HG03571 (cell line): ENCODE measurements around the gene DLL4.

ENCODE experiments used
- ATAC-seq: cut with Tn5 transposase; IDR thresholded peaks from one replicate; pipeline ENCODE4 v1.9.1; 2021; ENCODE audit not compliant: unreplicated experiment

Gene DLL4

DNA sequence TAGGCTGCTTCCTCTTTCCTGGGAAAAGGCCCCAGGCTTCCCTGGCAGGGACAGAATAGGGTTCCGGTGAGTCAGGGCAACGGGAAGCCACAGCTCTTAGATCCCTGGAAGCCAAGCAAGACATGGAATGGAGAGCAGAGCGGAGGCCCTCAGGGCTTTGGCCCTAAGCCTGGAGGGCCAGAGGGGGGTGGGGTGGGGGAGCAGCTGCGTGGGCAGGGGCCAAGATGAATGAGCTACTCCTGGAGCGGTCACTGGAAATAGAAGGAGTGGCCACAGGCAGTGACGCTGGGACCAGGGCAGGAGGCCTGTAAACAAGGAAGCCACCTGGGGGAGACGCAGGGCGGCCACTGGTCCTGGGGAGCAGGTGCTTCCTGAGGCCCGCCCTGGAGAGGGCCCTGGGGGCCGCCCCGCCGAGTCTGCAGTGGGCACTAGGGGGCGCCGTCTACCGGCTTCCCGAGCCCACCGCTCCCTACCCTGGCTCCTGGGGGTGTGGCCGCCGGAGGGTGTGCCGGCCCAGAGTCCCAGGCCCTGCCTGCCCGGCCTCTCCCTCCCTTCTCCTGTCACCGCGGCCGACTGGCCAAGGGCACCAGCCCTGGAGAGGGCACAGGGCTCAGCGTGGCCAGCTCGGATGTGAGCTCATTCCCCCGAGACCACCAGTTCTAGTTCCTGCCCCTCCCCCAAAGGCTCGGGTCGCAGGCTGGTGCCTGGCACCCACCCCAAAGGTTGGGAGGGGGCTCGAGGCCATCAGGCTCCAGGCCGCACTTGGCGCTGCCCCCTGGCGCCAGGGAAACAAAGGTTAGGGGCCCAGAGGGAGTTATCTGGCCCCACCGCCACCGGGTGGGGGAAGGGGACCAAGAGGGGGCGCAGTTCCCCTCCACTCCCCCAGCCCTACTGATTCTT, 22.8 kb upstream of the DLL4 start:
- ATAC-seq, result no peak

DNA sequence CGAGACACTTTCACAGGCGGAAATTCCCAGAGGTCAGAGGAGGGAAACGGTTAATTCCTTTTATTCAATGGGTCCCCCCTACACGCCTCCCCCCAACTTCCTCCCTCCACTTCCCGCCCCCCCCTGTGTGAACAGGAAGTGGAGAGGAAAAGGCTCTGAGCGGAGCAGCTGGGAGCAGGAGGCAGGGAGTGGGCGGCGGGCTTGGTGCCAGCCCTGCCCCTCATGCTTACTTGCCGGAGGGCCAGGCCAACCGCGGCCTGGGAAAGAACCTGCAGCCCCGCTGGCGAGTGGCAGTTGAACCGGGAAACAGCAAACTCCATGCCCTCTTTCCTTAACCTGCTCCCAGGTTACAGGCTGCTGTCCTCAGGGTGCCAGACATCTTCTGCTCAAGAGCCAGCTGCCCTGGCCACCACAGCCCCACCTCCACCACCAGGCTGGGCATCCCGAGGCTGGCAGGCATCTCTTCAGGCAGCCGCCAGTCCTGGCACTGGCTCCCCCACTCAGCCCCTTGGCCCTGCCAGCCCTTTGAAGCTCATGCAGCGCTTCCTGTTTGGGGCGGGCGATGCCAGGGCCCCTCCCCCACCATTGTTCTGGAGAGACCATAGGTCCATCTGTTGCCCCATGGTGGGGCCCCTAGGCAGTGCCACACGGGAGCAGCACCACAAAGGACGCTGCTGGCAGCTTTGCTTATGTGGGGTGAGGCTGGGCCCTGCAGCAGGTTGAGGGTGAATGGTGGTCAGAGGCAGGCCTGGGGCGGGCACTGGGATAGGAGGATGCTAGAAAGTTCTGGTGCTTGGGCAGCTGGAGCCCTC, 21.9 kb upstream of the DLL4 start:
- ATAC-seq, result no peak

DNA sequence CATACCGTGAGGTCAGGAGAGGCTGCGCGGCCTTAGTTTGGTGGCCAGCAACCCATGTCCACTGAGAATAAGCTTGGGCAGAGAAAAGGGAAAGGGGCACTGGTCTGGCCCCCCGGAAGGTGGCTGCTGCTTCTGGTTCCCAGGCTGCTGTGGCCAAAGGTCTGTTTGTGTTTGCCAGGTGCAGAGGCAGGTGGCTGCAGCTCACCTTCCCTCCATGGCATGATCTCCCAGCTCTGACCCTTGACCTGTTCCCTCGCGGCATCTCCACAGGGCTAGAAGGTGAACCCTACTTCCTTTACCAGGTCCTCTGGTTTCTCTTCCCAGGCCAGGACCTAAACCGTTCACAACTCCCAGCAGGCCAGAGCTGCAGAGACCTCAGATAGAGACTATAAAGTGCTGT, 21.0 kb upstream of the DLL4 start:
- no peak for ATAC-seq

DNA sequence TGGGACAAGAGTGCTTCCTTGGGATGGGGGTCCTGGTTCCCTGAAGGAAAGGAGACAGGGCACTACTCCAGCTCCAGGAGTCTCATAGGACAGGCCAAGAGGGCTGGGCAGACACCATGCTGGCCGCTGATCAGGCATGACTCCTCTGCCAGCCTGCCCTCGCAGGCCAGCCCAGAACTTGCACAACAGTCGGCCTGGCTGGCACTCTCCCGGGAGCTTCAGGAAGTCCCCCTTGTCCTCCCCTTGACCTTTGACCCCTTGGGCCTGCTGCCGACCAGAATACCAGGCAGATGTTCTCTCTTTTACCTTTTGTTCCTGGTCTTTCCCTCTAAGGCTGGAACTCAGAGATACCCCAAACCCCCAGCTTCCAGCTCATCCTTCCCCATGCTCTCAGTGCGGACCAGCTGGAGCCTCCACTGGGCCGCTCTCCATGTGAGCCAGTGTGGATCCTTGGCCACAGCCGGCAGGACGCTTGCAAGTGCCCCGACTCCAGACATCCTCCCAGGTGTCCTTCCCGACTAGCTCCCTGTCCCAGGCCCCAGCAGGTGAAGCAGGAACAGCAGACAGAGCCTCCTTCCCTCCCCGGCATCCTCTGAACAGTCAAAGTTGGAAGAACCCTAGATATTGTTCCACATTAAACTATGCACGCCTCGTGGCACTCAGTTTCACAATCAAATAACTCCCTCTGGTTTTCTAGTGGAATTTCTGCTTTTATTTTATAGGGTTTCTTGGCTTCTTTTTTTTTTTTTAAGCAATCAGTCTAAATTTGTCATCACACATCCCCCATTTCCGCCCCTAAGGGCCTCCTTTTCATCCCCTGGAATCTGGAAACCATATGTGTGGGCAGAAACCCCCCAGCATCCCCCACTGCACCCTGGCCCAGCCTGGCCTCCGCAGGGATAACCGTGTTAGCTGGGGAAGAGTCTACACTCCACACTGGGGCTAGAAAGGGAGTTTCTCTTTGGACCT, 19.2 kb upstream of the DLL4 start:
- ATAC-seq, result no peak

DNA sequence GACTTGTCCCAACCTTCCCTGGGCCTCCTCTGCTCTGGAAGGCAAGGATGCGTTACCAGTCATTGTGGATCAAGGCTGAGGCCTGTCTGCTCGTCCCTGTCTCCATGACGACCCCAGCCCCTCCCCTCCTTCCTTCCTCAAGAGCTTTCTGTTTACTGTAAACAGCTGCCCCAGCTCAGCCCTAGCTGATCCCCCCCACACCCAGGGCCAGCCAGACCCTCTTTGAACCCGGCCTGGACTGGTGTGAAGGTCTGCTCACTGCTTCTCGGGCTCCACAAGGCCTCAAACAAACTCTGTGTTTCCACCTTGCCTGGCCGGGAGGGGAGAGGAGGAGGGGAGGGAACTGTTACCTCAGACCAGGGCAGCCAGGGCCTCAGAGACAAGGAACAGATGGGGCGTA, 18.0 kb upstream of the DLL4 start:
- no peak for ATAC-seq

DNA sequence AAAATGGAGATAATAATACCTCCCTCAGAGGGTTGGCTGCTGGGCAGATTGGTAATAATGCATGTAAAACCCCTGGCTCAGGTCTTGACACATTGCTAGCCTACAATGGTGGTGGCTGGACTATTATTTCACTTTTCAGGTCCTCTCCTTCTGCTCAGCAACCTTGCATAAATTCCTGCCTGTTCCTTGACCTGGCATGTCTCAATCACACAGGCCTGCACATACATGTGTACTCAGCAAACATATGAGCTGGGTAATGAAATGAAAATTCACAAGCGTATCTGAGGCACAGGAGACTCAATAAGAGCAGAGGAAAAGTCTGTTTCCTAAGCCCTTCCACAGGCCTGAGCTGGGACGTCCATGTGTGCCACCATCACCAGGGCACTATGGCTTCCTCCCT, 17.4 kb upstream of the DLL4 start:
- ATAC-seq, result no peak

DNA sequence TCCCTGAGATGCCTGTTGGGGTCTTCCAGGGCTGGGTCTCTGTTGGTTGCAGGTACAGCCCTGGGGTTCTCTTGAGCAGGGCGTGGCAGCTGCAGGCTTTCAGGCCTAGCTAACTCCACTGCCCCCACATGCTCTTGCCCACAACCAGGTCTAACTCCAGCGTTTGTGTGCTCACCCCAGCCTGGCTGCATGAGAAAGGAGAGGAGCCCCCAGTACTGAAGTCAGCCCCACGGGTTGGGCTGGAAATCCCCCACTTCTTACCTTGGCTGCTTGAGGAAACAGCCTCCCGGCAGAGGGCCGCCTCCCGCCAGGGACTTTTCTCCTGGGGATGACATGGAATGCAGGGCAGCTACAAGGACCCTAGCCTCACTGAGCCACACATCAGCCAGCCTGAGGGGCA, 16.7 kb upstream of the DLL4 start:
- no peak for ATAC-seq

DNA sequence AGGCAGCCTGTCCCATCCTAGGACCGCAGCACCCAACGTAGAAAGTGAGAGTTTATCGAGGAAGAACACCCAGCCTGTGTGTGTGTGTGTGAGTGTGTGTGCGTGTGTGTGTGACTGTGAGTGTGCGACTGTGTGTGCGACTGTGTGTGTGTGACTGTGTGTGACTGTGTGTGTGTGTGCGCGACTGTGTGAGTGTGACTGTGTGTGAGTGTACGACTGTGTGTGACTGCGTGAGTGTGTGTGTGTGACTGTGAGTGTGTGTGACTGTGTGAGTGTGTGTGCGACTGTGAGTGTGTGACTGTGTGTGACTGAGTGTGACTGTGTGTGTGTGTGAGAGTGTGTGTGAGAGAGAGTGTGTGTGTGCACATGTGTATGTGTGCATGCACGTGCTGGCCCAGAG, 15.1 kb upstream of the DLL4 start:
- no peak for ATAC-seq

DNA sequence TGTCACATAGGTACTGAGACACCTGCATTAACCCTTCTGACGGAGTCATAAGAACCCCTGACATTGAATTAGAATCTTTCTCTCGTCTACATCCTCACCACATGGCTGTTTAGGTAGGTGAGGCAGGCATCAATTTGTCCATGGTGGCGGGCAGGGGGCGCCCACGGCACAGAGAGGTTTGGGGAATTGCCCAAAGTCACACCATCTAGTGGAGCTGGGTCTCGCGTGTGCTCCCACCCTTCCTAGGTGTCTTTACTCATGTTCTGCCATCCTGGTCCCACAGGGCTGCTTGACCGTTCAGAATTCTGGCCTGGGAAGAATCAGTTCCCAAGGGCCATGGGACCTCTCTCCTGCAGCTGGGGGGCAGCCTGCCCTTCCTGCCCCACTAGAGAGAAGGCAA, 14.7 kb upstream of the DLL4 start:
- no peak for ATAC-seq

DNA sequence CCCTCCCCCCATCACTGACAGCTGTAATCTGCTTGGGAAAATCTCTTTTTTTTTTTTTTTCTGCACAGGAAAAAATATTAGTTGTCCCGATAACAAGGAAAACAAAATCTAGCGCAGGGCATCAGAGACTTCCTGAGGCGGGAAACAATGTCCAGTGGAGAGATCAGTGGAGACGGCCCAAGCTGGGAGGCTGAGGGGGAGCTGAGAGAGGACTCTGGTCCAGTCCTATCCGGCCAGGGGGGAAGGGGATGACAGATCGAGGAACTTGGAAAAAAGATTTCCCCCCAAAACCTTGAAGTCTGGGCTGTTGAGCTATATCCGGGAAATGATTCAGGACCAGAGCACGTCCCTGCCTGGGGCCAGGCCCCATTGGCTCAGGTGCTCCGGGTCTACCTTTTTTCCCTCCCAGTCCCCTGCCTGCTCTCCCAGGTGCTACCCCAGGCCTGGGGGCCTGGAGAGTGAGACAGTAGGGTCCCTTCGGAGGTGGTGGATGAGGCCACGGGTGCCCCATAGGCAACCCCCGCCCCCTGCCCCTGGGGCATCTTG, 14.0 kb upstream of the DLL4 start:
- ATAC-seq, result no peak

DNA sequence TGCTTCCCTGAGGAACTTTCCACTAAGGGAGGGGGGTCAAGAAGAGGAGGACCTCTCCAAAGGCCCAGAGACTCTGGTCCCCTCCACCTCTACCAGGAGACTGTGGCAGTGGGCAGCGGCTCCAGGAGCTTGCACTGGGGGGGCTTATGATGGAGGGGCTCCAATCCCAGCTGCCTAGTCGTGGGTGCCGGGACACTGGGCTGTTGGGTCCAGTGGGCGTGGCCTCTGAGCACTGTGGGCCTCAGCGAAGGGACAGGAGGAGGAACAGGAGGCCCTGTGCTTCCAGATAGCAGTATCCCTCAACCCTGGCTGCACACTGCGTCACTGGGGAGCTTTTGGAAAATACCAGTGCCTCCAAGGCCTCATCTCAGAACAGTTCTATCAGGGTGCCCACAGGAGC, 13.5 kb upstream of the DLL4 start:
- no peak for ATAC-seq

DNA sequence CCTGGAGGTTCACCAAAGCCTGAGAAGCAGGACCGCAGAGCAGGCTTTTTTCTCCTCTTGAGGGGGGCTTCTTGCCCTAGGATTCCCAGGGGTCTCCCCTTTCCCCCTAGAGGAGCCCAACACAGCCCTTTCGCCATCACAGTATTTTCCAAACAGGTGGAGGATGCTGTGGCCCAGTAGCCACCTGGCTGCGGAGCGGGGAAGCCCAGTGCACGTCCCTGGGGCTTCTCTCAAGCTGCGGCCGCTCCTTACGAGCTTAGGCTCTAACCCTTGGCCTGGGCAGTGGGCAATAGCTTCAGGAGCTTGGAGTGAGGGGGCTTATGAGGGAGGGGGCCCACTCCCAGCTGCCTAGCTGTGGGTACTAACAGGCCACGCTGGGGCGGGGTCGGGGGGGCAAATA, 11.6 kb upstream of the DLL4 start:
- no peak for ATAC-seq

DNA sequence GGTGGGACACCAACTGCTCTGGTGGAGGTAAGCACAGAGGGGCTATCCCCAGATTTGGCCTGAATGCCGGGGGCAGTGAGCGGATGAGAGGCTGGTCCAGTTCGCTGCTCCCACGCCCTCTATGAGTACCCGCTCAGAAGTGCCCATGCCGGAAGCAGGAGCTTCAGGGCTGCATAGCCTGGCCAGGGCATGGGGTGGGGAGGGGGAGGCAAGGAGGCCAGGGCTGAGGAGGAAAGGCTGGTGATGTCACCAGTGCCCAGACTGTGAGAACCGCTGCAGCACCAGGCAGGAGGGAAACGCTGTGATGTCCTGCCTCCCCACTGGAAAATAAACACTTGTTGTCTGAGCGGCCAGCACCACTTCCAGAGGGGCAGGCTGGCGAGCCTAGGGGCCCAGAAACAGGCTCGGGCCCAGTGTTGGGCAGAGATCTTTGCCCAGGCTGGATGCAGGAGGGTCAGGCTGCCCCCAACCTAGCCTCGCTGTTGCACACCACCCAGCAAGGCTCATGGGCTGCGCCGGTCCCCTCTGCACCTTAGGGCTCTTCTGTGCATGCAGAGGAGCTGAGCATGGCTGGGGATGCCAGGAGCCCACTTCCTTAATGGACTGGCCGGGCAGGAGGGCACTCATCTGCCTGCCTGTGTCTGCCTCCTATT, 10.9 kb upstream of the DLL4 start:
- no peak for ATAC-seq

DNA sequence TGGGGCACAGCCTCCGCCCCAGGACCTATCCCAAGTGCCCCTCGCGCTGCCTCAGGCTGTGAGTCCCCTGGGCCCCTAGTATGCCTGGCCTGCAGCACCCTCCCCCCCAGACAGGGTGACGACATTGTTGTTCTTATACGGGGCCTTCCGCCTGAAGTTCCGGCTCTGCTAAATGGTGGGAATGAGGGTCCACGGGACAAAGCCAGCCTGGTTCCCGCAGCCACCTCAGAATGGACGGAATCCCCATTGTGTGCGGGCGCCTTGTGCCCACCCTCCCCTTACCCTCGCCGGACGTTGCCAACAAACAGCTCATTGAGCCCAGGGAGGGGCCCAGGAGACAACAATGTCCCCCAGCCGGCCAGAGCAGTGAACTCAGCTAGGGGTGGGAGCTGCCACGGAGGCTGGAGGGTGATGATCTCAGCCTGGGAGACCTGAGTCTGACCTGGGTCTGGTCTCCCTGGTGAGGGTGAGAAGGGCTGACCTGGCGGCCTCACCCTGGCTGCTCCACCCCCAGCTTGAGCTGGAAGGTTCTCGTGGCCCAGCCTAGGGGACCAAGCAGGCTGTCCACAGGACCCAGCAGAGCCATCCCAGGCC, 10.2 kb upstream of the DLL4 start:
- no peak for ATAC-seq

DNA sequence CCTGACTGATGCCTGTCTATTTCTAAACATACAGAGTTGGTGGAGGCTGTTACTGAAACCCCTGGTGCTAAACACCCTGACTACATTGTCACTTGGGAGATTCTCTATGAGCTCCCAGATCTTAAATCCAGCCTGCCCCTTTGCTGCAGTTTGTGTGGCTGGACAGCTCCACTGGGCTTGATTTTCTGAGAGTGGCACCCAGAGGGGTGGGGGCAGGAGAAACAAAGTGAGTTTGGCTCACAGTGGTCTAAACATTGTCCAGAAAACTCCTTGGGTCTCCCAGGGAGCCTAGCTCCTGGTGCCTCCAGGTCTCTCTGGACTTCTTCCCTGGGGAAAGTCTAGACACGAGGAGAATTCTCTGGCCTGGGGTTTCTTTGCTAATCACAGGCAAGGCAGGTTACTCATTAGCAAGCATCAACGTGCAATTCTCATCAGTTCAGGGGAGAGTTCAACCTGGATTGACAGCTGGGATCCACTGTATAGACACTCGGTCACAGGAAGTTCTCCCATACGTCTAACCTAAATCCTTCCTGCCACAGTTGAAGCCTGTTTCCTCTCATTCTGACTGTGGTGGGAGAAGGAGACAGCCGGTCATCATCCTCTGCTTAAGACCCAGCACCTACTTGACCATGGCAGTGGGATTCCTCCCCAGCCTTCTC, 7.1 kb upstream of the DLL4 start:
- no peak for ATAC-seq

DNA sequence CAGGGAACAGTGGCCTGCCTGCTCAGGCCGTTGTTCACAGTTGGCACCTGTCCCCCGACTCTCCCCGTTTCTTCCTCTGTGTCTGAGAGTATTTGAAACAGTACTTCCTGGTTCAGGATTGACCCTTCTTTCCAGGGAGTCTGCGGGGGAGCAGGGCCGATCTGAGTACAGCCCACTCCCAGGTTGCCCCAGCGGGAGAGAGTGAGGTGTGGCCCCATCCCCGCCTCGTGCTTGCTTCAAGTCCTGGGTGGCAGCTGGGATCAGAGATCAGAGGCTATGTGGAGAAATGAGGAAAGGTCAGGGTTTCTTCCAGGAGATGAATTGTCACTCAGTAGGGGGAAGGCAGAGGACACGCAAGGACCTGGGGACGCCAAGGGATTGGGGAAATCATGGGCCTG, 6.5 kb upstream of the DLL4 start:
- ATAC-seq, result no peak

DNA sequence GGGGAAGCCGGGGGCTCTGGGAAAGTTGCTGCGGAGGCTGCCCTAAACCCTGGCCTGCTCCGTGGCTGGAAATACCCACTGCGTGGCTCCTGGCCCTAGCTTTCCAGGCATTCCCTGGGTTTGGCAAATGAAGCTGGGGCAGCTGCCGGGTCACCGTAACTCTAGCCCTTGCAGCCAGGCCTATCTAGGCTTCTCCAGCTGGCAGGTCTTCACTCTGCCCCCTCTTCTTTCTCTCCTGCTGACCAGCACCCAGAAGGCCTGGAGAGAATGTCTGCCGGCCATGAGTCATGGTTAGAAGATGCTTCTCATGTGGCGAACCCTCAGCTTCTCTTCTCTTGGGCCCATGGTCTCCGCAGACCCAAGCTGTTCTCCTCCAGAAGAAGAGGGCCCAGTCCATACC, 5.6 kb upstream of the DLL4 start:
- ATAC-seq, result no peak

DNA sequence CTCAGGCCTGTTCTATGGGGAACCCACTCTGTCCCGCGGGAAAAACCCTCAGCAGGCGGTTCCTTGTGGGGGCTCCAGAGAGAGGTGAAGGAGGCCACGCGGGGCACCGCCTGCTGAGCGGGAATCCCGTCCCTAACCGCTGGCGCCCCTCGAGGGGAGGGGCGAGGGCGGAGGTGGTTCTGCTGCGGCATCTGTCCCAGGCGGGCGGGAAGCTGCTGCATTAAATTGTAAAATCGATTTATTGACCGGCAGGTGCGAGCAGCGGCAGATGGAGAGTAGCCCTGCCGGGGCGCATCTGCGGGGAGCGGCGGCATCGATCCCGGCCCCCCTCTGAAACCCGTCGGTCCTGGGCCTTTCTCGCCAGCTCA, 3.7 kb upstream of the DLL4 start:
- ATAC-seq, result no peak

DNA sequence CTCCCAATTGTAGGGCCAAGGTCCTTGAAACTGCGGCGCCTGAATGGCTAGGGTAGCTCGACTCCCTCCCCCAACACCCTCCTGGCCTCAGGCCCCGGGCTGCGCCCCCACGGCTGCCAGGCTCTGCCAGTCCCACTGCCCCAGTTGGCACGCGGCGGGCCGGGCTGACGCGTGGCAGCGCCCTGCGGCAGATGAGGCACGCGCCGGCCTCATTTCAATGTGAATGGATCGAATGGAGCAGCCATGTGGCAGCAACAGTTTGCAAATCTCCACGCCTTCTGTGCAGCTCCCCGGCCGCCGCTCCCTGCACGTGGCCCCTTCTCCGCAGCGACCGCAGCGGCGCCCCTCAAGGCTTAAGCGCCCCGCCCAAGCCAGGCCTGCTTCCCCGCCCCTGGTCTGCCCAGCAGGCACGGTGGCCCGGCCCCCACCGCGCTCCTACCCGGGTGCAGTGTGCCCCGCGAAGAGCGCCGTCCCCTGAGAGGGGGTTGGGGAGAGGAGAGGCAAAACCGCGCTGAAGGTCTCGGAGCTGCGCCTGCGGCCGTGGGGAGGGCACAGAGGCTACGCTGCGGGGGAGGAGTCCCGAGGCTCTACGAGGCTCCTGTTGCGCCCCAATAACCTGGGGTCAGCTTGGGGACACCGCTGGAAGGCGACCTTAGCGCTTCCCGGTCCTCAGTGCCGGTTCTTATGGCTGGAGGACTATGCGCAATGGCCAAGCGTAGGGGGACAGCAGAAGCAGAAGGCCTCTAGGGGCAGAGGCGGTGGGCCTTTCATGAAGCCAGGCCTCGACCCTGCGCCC, 3.1 kb upstream of the DLL4 start:
- no peak for ATAC-seq
